ENCODE data around the gene NUTM2F. TPM values are rescaled to one million over a fixed set of nuclear protein-coding genes. Genes with fewer than 3 reads are reported as not detected.

NUTM2F gene
- total RNA-seq, 1 donor from 2014 or later, result not detected

- Mint-ChIP-seq H3K4me3 (no peak overlapping the region), H3K27ac (no peak overlapping the region), H3K27me3 (ENCODE audit: insufficient read depth, low read depth) (no peaks in the 10 kb centered on the region), H3K4me1 (peaks cover 9% of the 10 kb centered on the region), H3K36me3 (peaks cover 5% of the 10 kb centered on the region), H3K9me3 (no peaks in the 10 kb centered on the region)
- Histone ChIP-seq H2AFZ (replicated peaks) (no peak overlapping the region), H3K79me2 (ENCODE audit: low read depth) (no peaks in the 10 kb centered on the region), H3K9me3 (ENCODE audit: low read depth) (no peaks in the 10 kb centered on the region), H3K36me3 (no peaks in the 10 kb centered on the region), H3K27ac (no peak overlapping the region), H3K4me2 (no peak overlapping the region), H3K27me3 (no peaks in the 10 kb centered on the region), H3K9ac (no peak overlapping the region), H4K20me1 (ENCODE audit: low read depth) (no peaks in the 10 kb centered on the region), H3K4me3 (no peak overlapping the region), H3K4me1 (peaks cover 8% of the 10 kb centered on the region), H3F3A (ENCODE audit: low read depth) (no peaks in the 10 kb centered on the region)
- TF ChIP-seq EZH2 (IDR thresholded peaks at IDR 0.05), result no peak
- TF ChIP-seq, protein P1, sequence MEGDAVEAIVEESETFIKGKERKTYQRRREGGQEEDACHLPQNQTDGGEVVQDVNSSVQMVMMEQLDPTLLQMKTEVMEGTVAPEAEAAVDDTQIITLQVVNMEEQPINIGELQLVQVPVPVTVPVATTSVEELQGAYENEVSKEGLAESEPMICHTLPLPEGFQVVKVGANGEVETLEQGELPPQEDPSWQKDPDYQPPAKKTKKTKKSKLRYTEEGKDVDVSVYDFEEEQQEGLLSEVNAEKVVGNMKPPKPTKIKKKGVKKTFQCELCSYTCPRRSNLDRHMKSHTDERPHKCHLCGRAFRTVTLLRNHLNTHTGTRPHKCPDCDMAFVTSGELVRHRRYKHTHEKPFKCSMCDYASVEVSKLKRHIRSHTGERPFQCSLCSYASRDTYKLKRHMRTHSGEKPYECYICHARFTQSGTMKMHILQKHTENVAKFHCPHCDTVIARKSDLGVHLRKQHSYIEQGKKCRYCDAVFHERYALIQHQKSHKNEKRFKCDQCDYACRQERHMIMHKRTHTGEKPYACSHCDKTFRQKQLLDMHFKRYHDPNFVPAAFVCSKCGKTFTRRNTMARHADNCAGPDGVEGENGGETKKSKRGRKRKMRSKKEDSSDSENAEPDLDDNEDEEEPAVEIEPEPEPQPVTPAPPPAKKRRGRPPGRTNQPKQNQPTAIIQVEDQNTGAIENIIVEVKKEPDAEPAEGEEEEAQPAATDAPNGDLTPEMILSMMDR (IDR thresholded peaks at IDR 0.05), result no peak
- TF ChIP-seq EZH2phosphoT487 (IDR thresholded peaks at IDR 0.05), result no peak
- no peak for DNase-seq (ENCODE audit: low spot score)
These were observed 25.1 kb downstream of the NUTM2F start for GRCh38 chr9:94303321-94303720.

- Histone ChIP-seq H3K4me3 (no peak overlapping the region), H2AFZ (replicated peaks) (no peak overlapping the region), H3K9ac (no peak overlapping the region), H3K79me2 (ENCODE audit: low read depth) (no peaks in the 10 kb centered on the region), H3K27ac (no peak overlapping the region), H3K4me2 (no peak overlapping the region), H3K9me3 (ENCODE audit: low read depth) (no peaks in the 10 kb centered on the region), H3K36me3 (no peaks in the 10 kb centered on the region), H4K20me1 (ENCODE audit: low read depth) (no peaks in the 10 kb centered on the region), H3K27me3 (no peaks in the 10 kb centered on the region), H3F3A (ENCODE audit: low read depth) (no peaks in the 10 kb centered on the region), H3K4me1 (peaks cover 8% of the 10 kb centered on the region)
- peaks cover 9% of the 10 kb centered on the region for H3K4me1 Mint-ChIP-seq
- DNase-seq (ENCODE audit: low spot score), result no peak
- H3K36me3 Mint-ChIP-seq, result peaks cover 5% of the 10 kb centered on the region
- no peak overlapping the region for H3K27ac Mint-ChIP-seq
- TF ChIP-seq, protein P1 (IDR thresholded peaks at IDR 0.05), result no peak
- TF ChIP-seq EZH2 (IDR thresholded peaks at IDR 0.05) (no peak), EZH2phosphoT487 (IDR thresholded peaks at IDR 0.05) (no peak)
- no peak overlapping the region for H3K4me3 Mint-ChIP-seq
- no peaks in the 10 kb centered on the region for H3K9me3 Mint-ChIP-seq
- H3K27me3 Mint-ChIP-seq (ENCODE audit: insufficient read depth, low read depth), result no peaks in the 10 kb centered on the region
These were observed 26.0 kb downstream of the NUTM2F start for GRCh38 chr9:94302426-94302825.

DNA sequence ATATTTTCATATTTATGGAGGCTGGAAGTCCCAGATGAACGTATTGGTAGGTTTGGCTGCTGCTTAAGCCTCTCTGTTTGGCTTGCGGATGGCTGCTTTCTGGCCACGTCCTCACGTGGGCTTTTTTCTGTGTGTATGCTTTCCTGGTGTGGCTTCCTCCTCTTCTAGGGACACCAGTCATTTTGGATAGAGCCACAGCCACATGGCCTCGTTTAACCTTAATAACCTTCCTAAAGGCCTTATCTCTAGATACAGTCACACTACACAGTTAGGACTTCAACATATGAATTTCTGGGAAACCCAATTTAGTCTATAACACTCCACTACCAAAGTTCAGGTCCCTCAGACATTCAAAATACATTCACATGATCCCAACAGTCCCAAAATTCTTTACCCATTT, 26.9 kb downstream of the NUTM2F start:
- no peaks in the 10 kb centered on the region for H3K9me3 Mint-ChIP-seq
- no peak overlapping the region for H3K4me3 ChIP-seq
- no peaks in the 10 kb centered on the region for H3K27me3 Mint-ChIP-seq (ENCODE audit: insufficient read depth, low read depth)
- H3K4me2 ChIP-seq, result no peak overlapping the region
- H3K4me1 ChIP-seq, result peaks cover 8% of the 10 kb centered on the region
- H3K36me3 Mint-ChIP-seq, result peaks cover 5% of the 10 kb centered on the region
- H3K27me3 ChIP-seq, result no peaks in the 10 kb centered on the region
- H3K27ac ChIP-seq, result no peak overlapping the region
- no peaks in the 10 kb centered on the region for H3K36me3 ChIP-seq
- H3F3A ChIP-seq (ENCODE audit: low read depth), result no peaks in the 10 kb centered on the region
- peaks cover 9% of the 10 kb centered on the region for H3K4me1 Mint-ChIP-seq
- DNase-seq (ENCODE audit: low spot score), result no peak
- no peak overlapping the region for H3K9ac ChIP-seq
- TF ChIP-seq, protein P1 (IDR thresholded peaks at IDR 0.05), result no peak
- TF ChIP-seq EZH2phosphoT487 (IDR thresholded peaks at IDR 0.05) (no peak), EZH2 (IDR thresholded peaks at IDR 0.05) (no peak)
- no peaks in the 10 kb centered on the region for H3K79me2 ChIP-seq (ENCODE audit: low read depth)
- no peak overlapping the region for H2AFZ ChIP-seq (replicated peaks)
- no peaks in the 10 kb centered on the region for H4K20me1 ChIP-seq (ENCODE audit: low read depth)
- no peak overlapping the region for H3K27ac Mint-ChIP-seq
- no peaks in the 10 kb centered on the region for H3K9me3 ChIP-seq (ENCODE audit: low read depth)
- no peak overlapping the region for H3K4me3 Mint-ChIP-seq

All from neural progenitor cell (in vitro differentiated cells).